HG03469 (cell line): Measurements from ENCODE around the gene SPEM2.
"Not testable (repeated sequence)": the region's sequence is repeated elsewhere in the genome, so short reads cannot be mapped to it uniquely, and the experiment has no call there.

Experiments
- ATAC-seq: cut with Tn5 transposase; IDR thresholded peaks from one replicate; pipeline ENCODE4 v1.9.1; 2021; ENCODE audit warnings: mild to moderate bottlenecking, moderate library complexity, moderate number of reproducible peaks; ENCODE audit not compliant: unreplicated experiment

SPEM2 gene

DNA sequence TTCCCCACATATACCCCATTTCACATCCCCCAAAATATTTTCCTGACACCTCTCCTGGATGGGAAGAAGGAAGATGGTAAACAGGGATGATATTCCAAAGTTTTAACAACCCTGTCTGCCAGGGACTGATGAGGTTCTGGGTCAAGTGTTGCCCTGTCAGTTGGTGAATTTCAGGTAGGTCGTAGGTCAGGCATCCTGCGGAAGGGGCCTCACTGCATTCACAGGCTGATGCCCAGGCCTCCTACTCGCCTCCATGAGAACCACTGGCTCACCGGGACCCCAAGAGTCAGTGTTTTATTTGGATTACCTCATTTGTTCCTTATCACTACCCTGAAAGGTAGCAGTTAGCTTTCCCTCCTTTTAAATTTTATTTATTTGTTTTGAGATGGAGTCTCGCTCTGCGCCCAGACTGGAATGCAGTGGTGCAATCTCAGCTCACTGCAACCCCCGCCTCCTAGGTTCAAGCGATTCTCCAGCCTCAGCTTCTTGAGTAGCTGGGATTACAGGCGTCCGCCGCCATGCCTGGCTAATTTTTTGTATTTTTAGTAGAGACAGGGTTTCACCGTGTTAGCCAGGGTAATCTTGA, 43.5 kb downstream of the SPEM2 start:
- no peak for ATAC-seq

- not testable (repeated sequence) for ATAC-seq
These were observed 44.4 kb downstream of the SPEM2 start for GRCh38 chr17:7469843-7470242.

GRCh38 chr17:7470457-7470973, 45.1 kb downstream of the SPEM2 start:
- ATAC-seq = not testable (repeated sequence)

GRCh38 chr17:7471729-7472128, 46.3 kb downstream of the SPEM2 start:
- ATAC-seq = no peak

- ATAC-seq = not testable (repeated sequence)
These were observed 49.4 kb downstream of the SPEM2 start for GRCh38 chr17:7474767-7475166.

- no peak for ATAC-seq
These were observed 50.5 kb downstream of the SPEM2 start for GRCh38 chr17:7475764-7476422.

DNA sequence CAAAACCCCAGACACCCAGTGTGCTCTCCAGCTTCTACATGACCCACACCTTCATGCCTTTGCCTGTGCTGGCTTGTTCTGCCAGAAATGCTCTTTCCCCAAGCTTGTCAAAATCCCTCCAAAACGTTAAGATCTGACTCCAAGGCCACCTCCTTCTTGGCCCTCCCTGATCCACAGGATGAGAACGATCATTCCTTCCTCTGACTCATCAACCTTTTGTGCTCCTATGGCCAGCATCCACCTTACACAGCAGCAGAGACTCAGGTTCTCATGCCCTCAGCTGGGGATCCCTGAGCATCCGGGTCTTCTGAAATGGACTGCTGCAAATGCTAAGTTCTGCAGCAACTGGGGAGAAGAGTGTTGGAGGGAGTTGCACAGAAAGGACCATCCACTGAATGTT, 51.1 kb downstream of the SPEM2 start:
- no peak for ATAC-seq

DNA sequence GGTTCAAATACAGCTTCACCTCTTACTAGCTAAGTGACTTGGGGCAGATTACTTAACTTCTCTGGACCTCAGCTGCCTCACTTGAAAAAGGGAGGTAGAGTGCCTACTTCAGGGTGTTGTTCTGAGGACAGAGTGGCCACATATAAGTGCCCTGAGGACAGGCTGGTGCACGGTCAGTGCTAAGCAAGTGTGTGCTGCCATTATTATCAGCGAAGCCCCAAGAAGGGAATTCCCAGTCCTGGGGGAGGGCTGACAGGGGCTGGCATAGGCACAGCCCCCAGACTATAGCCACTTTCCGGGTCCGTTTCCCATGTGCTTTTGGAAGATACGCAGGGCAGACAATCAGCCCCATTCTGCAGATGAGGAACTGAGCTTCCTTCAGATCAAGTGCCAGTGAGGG, 51.5 kb downstream of the SPEM2 start:
- no peak for ATAC-seq
